GM11168 (cell line): ENCODE data around the gene PCCB.
"Not testable (repeated sequence)": the region's sequence is repeated elsewhere in the genome, so short reads cannot be mapped to it uniquely, and the experiment has no call there.

Experiments used
- in situ Hi-C: fragments of 300-500 bp; cut with MboI; formaldehyde crosslinking; loops from one replicate; pipeline ENCODE4 v1.12.0; 2022; ENCODE audit warnings: low sequenced_read_pairs; ENCODE audit not compliant: unreplicated experiment

The PCCB gene

GRCh38 chr3:136311261-136311660 is 61.1 kb downstream of the PCCB start:
- in situ Hi-C loops, result no loop called here

- in situ Hi-C loops, result no loop called here
These were observed 61.8 kb downstream of the PCCB start for GRCh38 chr3:136311968-136312367.

GRCh38 chr3:136326316-136326715 is 76.2 kb downstream of the PCCB start:
- in situ Hi-C loops, result no loop called here

GRCh38 chr3:136327671-136328070 is 77.5 kb downstream of the PCCB start:
- in situ Hi-C loops, result no loop called here

GRCh38 chr3:136329593-136329992 is 79.5 kb downstream of the PCCB start:
- in situ Hi-C loops, result no loop called here

DNA sequence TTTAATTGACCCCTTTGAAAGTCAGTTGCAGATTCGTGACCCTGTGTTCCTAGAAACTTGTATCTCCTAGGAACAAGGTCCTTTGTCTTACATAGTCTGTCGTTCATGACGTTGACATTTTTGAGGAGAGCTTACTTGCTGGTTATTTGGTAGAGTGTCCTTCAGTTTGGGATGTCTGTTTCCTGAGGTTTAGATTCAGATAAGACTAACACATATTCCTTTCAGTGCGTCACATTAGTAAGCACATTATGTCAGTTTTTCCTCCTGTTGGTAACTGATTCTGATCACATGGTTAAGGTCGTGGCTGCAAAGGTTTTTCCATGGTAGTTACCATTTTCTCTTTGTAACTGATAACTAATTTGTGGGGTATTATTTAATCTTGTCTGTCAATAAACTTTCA is 80.8 kb downstream of the PCCB start:
- in situ Hi-C loops, result no loop called here

DNA sequence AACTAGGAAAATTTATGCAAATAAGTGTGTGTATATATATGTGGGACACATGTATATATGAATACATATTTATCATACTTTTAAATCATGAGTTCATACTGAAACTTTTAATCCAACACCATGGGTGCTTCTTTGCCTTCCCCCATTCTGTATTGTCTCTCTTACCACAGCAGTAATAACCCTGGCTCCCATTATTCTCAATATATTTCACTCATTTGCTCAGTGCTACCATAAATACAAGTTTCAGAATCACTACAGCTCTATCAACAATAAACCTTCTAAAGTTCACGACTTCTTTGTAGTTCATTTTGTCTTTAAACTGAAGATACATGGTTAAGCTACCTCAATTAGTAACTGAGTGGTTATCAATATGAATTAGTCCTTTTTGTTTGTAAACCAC is 82.2 kb downstream of the PCCB start:
- in situ Hi-C loops, result no loop called here

DNA sequence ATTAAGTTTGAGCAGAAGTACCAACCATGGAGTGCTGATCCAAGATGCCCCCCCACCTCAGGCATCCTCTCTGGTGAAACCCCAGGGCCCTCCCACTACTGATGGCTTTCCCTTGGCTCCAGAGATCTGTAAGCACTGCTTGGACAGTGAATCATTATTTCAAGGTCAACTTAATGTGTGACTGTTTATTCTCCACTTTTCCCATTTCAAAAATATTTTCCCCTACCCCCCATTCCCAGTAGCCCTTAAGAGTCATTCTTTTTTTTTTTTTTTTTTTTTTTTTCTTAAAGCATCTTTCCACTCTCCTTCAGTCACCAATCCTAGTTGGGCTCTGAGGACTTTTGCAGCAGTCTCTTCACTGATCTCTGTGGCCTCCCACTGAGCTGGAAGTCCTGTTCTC is 82.6 kb downstream of the PCCB start:
- in situ Hi-C loops, result no loop called here

DNA sequence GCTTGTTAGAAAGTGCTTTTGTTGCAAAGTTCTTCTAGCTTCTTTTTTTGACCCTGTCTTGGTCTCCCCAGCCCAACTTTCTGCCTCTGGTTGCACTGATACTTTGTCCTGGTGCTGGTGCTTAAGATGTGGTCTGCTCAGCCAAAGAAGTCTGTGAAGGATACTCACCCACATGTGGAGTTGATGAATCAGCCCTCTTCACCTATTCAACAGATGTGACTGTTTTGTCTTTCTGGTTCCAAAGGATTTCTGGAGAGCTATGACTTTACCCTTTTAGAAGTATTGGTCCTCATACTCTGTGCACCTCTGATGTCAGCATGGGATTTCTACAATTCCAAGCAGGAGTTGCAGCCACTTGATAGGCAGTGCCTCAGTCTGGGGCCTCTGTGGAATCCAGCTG is 84.1 kb downstream of the PCCB start:
- in situ Hi-C loops, result no loop called here

DNA sequence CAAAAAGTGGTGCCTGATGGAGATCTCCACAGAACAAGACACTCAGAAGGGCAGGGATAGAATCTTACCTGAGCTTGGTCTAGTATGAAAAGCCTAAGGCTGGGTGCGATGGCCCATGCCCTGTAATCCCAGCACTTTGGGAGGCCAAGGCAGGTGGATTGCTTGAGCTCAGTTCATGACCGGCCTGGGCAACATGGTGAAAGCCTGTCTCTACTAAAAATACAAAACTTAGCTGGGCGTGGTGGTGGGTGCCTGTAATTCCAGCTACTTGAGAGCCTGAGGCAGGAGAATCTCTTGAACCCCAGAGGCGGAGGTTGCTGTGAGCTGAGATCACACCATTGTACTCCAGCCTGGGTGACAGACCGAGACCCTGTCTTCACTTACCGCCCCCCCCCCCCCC is 84.6 kb downstream of the PCCB start:
- in situ Hi-C loops, result not testable (repeated sequence)

- in situ Hi-C loops, result no loop called here
These were observed 86.4 kb downstream of the PCCB start for GRCh38 chr3:136336329-136337100.

- in situ Hi-C loops, result no loop called here
These were observed 93.3 kb downstream of the PCCB start for GRCh38 chr3:136343446-136343845.

GRCh38 chr3:136343873-136344555 is 93.9 kb downstream of the PCCB start:
- in situ Hi-C loops, result no loop called here

GRCh38 chr3:136346486-136346885 is 96.3 kb downstream of the PCCB start:
- in situ Hi-C loops, result no loop called here

DNA sequence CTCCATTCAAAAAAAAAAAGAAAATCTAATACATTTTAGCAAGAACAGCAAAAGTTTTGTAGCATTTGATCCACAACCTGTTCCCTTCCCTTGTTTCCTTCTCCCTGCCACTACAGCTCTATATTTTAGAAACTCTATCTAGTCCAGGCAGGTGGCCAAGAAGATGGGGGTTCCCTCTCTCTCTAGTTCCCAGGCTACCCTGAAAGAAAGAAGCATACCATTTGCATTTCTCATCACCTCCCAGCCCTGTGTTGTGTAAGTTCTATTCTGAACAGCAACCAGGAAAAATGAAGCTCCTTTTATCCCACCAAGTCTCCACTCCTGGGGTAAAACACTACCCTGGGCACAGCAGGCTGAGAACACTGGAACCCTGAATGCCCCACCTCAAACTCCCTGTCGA is 100.0 kb downstream of the PCCB start:
- in situ Hi-C loops, result no loop called here

GRCh38 chr3:136350557-136350956 is 100.4 kb downstream of the PCCB start:
- in situ Hi-C loops, result no loop called here

GRCh38 chr3:136351351-136351750 is 101.2 kb downstream of the PCCB start:
- in situ Hi-C loops, result no loop called here

DNA sequence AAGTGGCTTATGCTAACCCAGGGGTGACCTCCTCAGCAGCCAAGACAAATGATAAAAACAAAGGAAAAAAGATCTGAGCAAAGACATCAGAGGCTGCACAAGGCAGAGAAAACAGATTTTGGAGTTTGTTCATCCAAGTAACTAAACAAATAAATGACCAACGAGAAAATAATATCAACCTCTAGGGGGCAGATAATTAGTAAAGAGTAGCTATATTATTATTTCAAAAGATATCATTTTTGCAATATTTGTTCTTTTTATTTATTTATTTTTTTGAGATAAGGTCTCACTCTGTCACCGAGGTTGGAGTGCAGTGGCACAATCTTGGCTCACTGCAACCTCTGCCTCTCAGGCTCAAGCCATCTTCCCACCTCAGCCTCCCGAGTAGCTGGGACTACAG is 101.8 kb downstream of the PCCB start:
- in situ Hi-C loops, result no loop called here

DNA sequence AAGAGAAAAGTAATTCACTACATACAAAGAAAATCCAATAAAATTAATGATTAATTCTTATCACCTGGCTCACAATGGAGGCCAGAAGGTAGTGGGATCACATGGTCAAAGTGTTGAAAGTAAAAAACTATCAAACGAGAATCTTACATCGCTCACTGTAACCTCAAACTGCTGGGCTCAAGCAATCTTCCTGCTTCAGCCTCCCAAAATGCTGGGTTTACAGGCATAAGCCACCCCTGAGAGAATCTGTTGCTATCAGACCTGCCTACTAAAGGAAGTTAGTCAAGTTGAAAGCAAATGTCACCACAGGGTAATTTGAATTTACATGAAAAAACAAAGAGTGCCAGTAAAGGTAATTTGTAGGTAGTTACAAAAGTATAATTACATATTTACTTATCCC is 103.3 kb downstream of the PCCB start:
- in situ Hi-C loops, result no loop called here

- in situ Hi-C loops, result no loop called here
These were observed 116.1 kb downstream of the PCCB start for GRCh38 chr3:136366289-136366688.

DNA sequence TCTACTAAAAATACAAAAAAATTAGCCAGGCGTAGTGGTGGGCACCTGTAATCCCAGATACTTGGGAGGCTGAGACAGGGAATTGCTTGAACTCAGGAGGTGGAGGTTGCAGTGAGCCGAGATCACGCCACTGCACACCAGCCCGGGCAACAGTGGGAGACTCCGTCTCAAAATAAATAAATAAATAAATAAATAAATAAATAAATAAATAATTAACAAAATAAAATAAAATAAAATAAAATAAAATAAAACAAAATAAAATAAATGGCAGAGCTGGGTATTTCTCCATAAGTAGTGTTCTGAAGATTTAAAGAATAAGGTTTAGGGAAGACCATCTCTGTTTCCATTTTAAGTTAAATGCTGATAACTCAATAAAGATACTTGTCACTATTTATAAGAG is 125.7 kb downstream of the PCCB start:
- in situ Hi-C loops, result loop anchor here (25.0 kb wide), 1 partner anchor 637 kb away; no protein-coding TSS in a partner anchor

GRCh38 chr3:136377508-136377907 is 127.4 kb downstream of the PCCB start:
- in situ Hi-C loops, result loop anchor here (25.0 kb wide), 1 partner anchor 635 kb away; no protein-coding TSS in a partner anchor
